ENCODE results near the gene NEMP1. TPM values are rescaled to one million over a fixed set of nuclear protein-coding genes. Genes with fewer than 3 reads are reported as not detected.

The NEMP1 gene
- total and polyA plus RNA-seq, 2 of the 13 experiments (the other 11 are each of a cell fraction or from before 2014, with no cell fraction given) = 11.4 to 12.9 TPM

GRCh38 chr12:57078519-57079404, at the start of gene NEMP1 (continued):
- TF ChIP-seq ZBTB44 (CRISPR knock-in tag; IDR thresholded peaks at IDR 0.05) (no peak), PPARG (CRISPR knock-in tag; conservative IDR thresholded peaks at IDR 0.05) (no peak), PCBP1 (IDR thresholded peaks at IDR 0.05; ENCODE audit: borderline replicate concordance, low read depth, low read length) (peak; percentile 75; the same call in 1 of the 2 replicates), ZGPAT (CRISPR knock-in tag; IDR thresholded peaks at IDR 0.05) (no peak; the same call in 1 of the 2 replicates), ZNF17 (CRISPR knock-in tag; IDR thresholded peaks at IDR 0.05) (no peak), HNRNPL (IDR thresholded peaks at IDR 0.05; ENCODE audit: low read depth, low read length) (no peak), SRSF9 (IDR thresholded peaks at IDR 0.05; ENCODE audit: borderline replicate concordance, insufficient read depth, low read depth, low read length, poor library complexity, severe bottlenecking) (no peak), NFRKB (IDR thresholded peaks at IDR 0.05) (no peak)

Measured in HepG2 (cell line).